Glomerular endothelial cell (primary cell): ENCODE data around the gene MAGI2. TPM values are rescaled to one million over a fixed set of nuclear protein-coding genes. Genes with fewer than 3 reads are reported as not detected.

Experiments used
- DNase-seq: peaks from one replicate; pipeline ENCODE4 v3.0.0-alpha.2; 2011; ENCODE audit warnings: low read depth, low spot score; ENCODE audit errors: extremely low read depth
- total RNA-seq: library from RNA; depleted of rRNA; stranded (reverse); fragments of >200 nt; gene quantifications from 2 replicates; pipeline ENCODE4 v1.2.3, GENCODE V29; 2015

MAGI2 gene
- total RNA-seq, 1 donor from 2014 or later = 6.7 TPM

DNA sequence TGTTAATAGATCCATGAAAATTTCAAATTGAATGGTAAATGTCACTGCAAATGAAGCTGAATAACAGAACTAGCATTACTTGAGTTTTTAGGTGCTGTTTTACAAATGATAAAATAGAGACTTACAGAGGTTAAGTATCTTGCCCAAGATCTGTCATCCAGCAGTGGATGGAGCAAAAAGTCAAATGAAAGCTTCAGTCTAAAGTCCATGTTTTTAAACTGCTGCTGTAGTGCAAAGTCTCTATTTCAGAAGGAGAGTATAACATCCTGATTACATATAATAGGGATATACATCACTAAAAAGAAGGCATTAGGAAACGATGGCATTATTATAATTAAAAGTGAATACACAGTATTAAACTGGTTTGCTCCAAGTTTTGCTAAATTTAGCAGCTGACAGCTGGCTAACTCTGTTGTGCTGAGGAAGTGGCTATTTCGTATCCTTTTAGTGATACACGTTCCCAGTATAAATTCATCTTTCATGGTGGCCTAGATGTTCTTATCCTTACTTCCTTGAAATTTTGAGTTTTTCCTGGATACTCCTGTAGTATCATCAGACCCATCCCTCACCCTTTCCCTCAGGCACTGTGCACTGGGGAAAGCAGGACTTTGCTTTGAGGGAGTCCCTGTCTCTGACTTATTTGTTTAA lies 603.2 kb downstream of the MAGI2 start:
- DNase-seq = no peak

DNA sequence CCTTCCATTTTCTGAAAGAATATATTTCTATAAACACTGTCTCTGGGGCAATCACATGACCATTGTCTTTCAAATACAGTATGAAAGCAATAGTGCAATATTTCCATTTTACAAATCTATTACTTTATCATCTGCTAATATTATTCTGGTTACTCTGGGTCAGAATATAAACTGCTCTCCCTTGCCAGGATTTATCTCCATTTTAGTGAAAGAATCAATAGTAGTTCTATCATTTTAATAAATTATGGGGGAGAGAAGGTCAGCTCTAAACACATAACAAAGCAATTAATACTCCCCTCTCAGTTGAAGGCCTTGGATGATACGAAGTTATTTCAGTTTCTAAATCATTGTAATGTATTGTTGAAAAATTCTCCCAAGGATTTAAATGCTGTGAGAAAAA lies 608.3 kb downstream of the MAGI2 start:
- no peak for DNase-seq

DNA sequence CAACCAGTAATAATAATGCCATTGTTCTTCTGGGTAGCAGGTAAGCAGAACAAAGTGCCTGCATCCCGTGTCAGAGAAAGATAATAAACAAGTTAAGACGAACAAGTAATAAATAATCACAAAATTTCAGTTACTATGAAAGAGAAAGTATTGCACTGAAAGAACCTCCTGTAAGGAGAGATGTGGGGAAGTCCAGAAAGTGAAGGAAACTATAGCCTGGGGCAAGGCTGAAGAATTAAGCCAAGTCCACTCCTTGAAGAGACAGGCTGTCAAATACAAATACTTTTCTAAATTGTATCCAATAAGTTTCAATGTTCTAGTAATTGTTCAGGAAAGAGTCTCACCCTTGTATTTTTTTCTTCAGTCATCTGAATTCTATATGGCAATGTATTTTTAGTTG lies 611.4 kb downstream of the MAGI2 start:
- no peak for DNase-seq

DNA sequence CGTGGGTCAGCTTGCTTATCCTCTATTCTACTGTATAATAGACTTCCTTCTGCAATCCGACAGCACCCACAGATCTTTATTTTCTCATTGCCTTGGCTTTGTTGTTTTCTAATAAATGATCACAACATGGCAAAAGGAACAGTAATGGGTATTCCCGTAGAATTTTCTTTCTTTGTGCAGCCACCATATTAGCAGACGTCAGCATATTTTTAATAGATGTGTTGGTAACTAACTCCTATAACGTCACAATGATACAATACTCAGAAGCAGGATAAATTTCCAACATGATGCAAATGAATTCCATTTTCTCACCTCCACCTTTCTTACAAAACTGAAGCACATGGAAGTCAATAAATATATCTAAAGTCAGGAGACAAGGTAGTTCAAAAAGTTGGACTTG lies 617.6 kb downstream of the MAGI2 start:
- no peak for DNase-seq

DNA sequence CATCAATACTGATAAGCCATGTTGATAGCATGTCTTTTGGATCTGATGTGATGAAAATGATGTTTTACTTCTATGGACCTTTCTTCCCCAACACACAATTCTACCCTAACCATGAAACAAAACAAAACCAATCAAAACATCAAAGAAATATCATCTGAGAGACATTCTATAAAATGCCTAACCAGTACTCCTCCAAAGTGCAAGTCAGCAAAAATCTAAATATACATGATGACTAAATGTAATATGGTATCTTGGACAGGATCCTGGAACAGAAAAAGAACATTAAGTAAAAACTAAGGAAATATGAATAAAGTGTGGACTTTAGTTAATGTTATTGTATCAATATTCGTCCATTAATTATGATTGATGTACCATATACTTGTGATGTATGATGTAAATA lies 625.1 kb downstream of the MAGI2 start:
- DNase-seq = no peak

DNA sequence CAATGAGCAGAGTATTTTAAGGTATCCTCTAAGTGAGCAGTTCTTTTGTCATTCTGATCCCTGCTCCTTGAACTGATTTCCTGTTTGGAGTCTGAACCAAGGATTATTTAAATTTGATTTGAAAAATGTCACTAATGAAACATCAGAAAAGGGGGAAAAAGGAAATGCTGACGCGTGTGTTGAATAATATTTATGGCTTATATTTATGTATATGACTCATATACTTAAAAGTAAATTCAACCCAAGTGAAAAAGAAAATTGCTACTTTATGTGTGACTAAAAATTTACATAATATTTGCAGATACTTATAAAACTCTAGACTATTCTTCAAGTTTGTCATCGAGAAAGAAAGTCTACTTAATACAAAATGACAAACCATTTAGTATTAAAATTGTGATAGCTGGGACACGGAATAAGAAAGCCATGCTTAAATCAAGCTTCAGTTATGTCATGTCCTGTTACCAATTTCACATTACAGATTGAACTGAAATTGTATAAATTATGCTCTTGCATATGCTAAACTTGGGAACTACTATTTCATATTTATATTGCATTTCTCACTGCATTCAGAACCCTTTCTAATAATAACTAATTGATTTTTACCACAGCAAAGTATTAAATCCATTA lies 649.9 kb downstream of the MAGI2 start:
- DNase-seq = no peak

DNA sequence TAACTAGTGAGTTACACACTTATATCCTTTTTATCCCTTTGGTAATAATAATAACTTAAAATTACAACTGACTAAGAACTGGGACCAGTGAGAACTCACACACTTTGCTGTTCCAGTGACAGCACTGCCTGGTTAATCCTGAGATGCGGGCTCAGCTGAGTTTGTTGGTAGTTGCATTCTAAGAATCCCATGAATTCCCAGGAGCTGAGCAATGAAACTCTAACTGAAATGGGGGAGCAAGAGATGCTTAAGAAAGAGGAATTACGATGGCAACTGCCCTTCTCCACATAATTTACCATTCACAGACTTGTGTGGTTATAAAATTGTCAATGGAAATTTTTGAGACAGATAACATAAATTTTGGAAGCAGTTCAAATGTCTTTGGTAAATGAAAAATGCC lies 659.4 kb downstream of the MAGI2 start:
- DNase-seq = no peak

DNA sequence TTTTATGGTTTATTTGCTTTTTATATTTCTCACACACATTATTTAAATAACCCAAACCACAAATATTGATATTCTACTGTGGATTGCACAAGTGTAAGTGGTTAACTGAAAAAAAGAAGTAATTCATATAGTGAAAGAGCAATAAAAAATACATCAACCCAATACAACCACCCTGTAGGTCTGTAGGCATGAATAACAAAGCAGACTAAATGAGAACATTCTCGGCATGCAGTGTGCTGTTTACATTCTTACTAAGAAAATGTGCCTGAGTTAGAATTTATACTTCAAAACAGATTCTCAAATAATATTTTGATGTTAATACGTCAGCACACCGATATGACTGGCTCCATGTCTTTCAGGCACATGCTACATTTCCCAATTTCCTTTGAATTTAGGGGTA lies 660.8 kb downstream of the MAGI2 start:
- DNase-seq = no peak

DNA sequence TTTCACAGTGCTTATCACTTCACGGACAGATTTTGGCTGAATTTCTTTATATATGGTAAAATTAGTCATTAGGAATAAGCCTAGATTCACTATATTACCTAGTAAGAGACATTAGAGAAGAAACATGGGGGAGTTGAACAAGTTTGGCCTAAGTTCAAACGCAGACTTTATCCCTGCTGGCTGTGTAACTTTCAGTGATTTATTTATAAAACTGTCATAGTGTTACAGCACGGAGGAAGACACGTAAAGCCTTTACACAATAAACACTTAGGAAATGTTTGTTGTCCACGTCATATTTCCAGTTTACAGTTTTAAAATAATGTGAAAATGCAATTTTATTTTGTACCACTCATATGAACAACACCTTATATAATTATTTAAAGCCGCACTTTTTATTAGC lies 661.5 kb downstream of the MAGI2 start:
- DNase-seq = no peak

DNA sequence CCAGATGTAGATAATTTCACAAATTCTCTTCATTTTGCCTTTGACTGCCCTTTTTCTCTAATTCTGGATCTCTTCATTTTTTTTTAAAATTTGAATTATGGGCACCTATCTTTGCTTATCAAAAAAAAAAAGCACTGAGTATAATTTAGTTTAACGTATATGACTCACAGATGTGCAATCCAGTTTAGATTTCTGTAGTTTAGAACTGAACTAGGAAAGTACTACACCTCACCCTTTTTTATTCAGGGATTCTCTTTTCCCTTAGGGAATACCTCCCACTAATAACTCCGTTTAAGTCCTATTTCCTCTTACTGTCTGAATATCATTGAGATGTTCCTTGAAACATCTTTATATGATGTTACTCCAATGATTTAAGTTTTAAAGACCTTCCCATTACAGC lies 665.0 kb downstream of the MAGI2 start:
- no peak for DNase-seq

DNA sequence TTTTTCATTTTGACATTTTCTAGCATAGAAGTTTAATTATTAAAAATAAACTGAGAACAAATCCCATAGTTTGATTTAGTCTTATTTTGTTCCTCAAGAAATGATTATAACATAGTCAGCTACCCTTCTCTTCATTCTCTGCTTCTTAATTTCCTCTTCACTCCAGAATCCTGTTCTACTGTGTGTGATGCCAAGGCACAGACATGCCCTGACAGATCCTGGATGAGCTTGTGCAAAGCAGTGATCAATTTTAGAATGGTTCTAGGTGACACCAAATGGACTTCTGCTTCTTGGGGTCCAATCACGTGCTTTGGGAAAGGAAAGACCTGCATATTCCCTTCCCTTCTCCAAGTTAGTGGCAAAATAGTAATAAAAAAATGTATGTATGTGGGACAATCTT lies 665.6 kb downstream of the MAGI2 start:
- DNase-seq = no peak

DNA sequence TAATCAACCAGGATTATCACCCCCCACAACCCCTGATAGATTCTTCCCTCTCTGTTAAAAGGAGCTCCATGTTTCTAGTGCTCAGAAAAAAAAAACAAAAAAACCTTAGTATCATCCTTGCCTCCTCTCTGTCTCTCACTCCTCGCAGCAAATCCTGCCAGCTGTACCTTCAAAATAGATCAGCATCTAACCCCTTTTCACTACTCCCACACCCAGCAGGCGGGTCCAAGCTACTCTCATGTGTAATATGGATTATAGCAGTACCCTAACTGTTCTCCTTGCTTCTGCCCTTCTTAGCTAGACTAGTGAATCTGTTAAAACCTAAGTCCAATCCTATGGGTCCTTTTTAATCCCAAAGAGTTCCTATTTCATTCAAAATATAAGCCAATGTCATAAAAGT lies 667.4 kb downstream of the MAGI2 start:
- DNase-seq = no peak

DNA sequence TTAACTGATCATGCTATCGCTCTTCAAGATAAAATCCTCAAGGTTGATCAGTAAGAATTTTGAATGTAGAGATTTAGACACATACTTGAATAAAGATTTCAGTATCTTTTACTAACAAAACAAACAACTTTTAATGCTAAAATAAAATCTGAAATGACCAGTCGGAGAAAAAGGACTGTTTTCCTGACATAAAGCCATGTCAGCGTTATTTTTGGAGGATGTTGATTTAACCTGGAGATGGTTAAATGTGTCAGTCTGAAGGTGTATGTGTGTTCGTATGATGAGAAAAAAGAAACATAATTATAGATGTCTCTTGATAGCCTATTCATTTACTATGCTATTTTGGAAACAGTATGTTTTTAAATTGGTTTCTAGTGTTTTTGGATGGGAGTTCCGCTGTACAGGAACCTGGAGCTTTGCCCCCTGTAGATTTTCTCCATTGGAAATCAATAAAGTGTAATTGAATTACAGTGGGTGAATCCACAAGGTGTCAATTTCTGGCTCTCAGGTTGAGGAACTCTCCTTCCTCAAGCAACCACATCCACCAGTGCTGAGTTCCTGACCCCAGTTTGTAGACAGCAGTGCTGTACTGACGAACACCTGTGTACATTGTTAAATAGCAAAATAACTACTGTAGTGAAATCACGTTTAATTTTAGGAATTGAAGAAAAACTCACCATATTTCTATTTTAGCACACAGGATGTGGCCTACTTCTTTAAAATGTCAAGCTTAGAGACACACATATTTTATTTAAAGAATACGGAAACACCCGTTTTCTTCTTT lies 670.1 kb downstream of the MAGI2 start:
- no peak for DNase-seq

DNA sequence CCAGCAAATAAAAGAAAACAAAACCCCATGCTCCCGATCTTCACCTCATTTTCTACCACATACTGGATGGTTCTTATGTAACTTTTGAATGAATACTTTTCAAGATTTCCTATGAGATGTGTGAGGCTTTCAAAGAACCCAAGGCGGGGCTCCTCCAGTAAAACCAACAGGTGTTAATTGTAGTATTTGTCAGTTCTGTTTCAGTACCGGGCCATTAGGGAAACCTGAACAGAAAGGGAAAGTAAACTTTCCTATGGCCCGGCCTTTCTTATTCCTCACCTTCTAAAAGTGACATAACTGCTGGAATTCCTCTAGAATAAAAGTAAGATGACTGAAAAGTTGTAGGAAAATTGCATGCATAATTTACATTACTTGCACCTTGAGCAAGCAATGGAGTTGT lies 672.9 kb downstream of the MAGI2 start:
- no peak for DNase-seq

DNA sequence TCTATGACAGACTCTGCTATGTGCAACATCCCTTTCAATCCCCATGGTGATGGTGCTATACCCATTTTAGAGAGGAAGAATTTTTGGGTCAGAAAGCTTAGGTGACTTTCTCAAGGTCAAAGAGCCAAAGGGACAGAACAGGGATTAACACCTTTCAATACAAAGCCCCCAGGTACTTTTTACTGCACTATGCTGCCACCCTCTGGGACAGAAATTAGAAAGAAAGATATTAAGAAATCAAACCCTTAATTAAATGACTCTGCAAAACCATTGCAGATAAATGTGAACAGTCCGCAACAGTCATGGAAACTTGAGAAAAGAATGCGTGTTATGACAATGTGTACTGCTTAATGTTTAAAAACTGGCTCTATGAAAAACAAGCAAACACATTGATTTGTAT lies 673.7 kb downstream of the MAGI2 start:
- DNase-seq = no peak

DNA sequence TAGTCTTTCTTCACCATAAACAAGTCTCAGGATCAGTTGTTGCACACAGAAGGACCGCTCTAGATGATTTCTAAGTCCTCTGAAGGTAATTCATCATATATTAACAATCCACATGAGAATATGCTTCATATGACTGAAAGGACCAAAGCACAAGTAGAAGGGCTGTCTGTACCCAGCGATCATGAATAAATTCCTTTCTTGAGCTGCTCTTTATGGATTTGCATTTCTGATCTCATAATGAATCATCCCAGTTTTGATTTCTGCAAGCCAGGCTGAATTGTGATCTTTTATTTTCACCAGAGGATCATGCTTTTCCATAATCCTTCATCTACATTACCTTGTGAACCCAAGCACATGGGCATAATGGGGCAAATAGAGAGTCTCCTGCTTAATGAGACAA lies 675.6 kb downstream of the MAGI2 start:
- DNase-seq = no peak

DNA sequence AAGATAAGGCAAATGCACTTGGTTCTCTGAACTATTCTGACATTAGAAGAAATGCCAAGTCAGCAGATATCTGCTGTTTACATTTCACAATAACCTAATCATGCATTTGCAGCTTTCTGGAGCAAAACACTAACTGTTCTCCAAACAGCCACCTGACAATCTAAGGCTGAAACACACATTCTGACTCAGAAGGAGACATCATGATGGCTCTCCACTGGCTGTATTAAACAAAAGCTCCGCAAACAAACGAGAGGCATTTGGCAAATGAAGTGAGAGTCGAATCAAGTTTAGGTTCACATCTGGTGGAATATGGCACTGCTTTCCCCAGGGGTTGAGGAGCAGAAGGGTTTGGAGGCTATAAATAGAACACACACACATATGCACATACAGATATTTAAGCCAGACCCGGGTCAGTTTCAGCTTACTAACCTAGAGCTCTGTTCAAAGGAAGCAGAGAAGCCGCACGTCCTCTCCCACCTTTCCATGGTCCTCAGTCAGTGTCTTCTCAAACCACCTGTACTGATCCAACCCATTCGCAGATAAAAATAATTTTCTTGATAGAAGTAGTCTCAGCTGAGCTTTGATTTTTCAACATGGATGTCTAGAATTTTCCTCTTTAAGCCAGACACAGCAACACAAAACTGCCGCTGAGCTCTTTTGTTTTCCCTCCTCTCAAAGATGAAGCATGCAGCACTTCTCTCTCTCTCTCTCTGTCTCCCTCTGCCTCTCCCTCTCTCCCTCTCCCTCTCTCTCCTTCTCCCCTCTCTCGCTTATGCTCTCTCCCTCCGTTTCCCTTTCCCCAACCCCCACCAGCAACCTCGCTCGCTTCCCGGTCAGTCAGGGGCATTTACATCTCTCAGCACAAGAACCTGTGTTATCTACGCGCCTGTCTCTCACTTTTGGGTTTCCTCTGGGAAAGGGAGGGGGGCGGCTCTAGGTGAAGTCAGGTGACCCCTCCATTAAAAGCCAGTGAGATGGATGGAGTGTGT lies 682.8 kb downstream of the MAGI2 start:
- DNase-seq = no peak

DNA sequence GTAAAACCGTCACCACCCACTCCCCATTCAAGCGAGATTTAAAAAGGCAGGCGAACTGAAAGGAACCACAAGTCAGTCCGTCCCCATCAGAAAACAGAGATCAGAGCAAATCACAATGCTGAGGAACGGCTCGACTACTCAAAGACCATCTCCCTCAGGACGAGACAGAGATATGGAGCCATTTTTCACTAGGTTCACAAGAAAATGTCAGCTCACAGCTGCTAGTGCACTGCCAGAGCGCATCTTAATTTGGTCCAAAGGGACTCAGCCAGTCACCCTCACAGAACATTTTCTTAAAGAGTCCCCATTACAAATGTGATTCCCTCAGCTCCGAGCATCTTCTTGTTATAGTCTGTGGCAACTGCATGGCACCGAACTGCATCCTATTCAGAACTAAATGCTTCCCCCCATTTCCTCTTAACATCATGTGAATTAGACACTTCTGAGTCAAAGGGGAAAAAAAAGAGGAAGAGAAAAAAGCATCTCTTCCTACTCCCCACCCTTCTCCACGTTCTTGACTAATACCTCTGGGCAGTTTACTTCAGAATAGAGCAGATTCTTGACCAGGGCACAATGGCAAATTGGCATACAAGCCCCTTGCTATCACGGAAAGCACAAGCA lies 683.9 kb downstream of the MAGI2 start:
- no peak for DNase-seq

DNA sequence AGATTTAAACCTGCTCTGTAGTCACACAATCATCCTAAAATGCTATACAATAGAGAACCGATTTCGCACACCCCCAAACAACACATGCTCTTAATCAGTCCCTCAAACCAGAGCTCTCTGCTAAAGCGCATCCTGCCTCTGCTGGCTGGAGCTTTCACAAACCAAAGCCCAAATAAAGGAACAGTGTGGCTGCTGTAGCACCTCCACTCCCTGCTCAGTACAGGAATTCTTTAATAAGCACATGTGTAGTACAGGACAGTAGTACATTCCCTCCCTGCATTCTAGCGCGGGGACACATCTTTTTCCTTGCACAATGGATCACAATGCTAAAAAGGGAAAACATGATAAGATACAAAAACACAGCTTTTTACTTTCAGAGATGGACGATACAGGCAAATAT lies 684.6 kb downstream of the MAGI2 start:
- no peak for DNase-seq

DNA sequence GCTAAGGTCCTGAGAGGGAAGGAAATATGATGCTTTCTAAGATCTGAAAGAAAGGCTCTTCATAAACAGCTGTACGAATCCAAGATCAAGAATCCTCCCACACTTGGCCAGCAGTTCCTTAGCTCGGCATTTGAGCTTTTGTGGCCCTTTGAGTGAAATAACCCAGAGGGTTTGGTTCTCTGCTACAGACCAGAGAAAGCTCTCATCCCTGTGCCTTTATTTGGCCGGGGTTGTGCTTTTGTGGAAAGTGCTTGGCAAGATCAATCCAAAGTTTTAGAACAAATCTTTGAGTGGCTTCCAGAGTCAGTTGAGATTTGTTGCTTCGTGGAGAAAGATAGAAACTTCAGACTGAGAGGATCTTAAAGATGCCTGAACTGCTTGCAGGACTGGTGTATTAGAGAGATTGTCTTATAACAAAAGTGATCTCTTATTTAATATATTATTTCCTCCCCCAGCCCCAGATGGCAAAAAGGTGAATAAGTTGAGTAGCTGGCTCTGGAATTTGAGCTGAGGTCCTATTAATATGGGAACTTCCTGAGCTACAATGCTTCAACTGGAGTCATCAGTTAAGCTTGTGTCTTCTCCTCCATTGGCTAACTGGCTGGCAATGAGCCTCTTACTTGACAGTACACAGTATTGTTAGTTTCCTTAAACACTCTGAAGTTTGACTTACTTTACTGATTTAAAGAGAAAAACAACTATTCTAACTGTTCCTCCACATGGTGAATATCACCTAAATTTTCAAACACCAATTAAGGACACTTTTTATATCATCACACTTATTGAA lies 687.3 kb downstream of the MAGI2 start:
- DNase-seq = no peak
